ENCODE data around the gene SH2B2.

DNA sequence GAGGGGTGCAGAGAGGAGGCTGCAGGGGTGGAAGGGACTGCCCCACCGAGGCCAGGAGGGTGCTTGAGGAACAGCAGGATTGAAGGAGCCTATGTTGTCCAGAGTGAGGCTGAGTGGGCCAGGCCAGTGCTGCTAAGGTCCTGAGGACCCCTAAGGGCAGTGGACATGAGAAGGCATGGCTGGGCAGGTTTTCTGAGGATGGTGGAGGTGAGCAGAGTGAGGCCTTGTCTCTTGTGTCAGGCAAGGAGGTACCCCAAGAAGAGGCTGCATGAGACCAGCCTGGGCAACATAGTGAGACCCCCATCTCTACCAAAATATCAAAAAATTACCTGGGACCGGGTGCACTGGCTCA is 5.2 kb downstream of the SH2B2 start:
- TF ChIP-seq, protein P1, sequence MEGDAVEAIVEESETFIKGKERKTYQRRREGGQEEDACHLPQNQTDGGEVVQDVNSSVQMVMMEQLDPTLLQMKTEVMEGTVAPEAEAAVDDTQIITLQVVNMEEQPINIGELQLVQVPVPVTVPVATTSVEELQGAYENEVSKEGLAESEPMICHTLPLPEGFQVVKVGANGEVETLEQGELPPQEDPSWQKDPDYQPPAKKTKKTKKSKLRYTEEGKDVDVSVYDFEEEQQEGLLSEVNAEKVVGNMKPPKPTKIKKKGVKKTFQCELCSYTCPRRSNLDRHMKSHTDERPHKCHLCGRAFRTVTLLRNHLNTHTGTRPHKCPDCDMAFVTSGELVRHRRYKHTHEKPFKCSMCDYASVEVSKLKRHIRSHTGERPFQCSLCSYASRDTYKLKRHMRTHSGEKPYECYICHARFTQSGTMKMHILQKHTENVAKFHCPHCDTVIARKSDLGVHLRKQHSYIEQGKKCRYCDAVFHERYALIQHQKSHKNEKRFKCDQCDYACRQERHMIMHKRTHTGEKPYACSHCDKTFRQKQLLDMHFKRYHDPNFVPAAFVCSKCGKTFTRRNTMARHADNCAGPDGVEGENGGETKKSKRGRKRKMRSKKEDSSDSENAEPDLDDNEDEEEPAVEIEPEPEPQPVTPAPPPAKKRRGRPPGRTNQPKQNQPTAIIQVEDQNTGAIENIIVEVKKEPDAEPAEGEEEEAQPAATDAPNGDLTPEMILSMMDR (IDR thresholded peaks at IDR 0.05): no peak
- TF ChIP-seq POLR2A (IDR thresholded peaks at IDR 0.05): no peak

Measured in lower leg skin (tissue), 3 donors.